Measurements from ENCODE around the gene MBLAC1. TPM values are rescaled to one million over a fixed set of nuclear protein-coding genes. Genes with fewer than 3 reads are reported as not detected.

Gene MBLAC1
- total and polyA plus RNA-seq, 9 of the 15 experiments (the other 6 are each of a cell fraction or from before 2014, with no cell fraction given) = 0.03 to 3.1 (median 0.52) TPM

DNA sequence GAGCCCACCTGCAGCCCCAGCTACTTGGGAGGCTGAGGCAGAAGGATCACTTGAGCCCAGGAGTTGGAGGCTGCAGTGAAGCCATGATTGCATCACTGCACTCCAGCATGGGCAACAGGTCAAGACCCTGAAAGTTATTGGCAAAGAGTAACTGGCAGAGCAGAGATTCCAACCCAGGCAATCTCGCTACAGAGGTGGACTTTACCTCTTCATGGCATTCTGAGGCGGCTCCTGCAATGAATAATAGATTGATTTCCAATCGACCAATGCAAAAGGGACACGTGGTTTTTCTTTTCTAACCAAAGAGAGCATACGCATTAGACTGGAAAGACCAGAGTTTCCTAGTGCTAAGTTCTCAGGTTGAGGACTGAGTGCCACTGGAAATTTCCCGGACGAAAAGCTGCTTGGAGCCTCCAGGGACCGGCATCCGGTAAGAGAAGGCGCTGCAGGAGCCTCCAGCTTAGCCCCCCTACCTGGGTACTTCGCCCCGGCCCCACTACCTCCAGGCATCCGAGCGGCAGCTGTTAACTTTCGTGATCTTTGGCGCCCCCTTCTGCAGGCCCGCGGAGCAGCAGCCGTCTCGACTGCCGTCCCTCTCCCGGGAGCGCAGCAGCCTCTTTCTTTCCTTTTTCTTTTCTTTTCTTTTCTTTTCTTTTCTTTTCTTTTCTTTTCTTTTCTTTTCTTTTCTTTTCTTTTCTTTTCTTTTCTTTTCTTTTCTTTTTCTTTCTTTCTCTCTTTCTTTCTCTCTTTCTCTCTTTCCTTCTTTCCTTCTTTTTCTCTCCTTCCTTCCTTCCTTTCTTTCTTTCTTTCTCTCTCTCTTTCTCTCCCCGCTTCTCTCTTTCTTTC lies 4.1 kb downstream of the MBLAC1 start (continued):
- TF ChIP-seq, protein P1, sequence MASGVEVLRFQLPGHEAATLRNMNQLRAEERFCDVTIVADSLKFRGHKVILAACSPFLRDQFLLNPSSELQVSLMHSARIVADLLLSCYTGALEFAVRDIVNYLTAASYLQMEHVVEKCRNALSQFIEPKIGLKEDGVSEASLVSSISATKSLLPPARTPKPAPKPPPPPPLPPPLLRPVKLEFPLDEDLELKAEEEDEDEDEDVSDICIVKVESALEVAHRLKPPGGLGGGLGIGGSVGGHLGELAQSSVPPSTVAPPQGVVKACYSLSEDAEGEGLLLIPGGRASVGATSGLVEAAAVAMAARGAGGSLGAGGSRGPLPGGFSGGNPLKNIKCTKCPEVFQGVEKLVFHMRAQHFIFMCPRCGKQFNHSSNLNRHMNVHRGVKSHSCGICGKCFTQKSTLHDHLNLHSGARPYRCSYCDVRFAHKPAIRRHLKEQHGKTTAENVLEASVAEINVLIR (CRISPR knock-in tag; IDR thresholded peaks at IDR 0.05) = no peak
- TF ChIP-seq HOXB6 (CRISPR knock-in tag; IDR thresholded peaks at IDR 0.05; ENCODE audit: borderline replicate concordance) (no peak), POLR3G (IDR thresholded peaks at IDR 0.05; ENCODE audit: extremely low read depth, insufficient read length, insufficient replicate concordance) (no peak), ZKSCAN3 (CRISPR knock-in tag; IDR thresholded peaks at IDR 0.05) (no peak), USF2 (CRISPR knock-in tag; IDR thresholded peaks at IDR 0.05) (peak; percentile 46; the same call in 1 of the 2 replicates), TAF1 (IDR thresholded peaks at IDR 0.05; ENCODE audit: control insufficient read depth, extremely low read depth, insufficient read depth, low read length, severe bottlenecking) (no peak), HMG20B (CRISPR knock-in tag; IDR thresholded peaks at IDR 0.05) (no peak), CXXC5 (CRISPR knock-in tag; IDR thresholded peaks at IDR 0.05) (0 out of 2 replicates have a peak, but pooled peaks have one; percentile 46), EHMT2 (IDR thresholded peaks at IDR 0.05) (0 out of 2 replicates have a peak, but pooled peaks have one; percentile 30), HSF4 (CRISPR knock-in tag; IDR thresholded peaks at IDR 0.05; ENCODE audit: borderline replicate concordance) (no peak), NEUROD1 (IDR thresholded peaks at IDR 0.05; ENCODE audit: borderline replicate concordance, low read depth, low read length, partially characterized antibody) (no peak), ZNF41 (CRISPR knock-in tag; conservative IDR thresholded peaks at IDR 0.05) (0 out of 2 replicates have a peak, but pooled peaks have one; percentile 35), RCOR1 (IDR thresholded peaks at IDR 0.05; ENCODE audit: borderline replicate concordance in 1 of 2, low read depth in 2 of 2, low read length in 2 of 2) (peak in 1 of 2 experiments; percentile 33; a peak in 1 of 4 replicates), YBX1 (IDR thresholded peaks at IDR 0.05) (no peak), SMAD2 (IDR thresholded peaks at IDR 0.05; ENCODE audit: low read depth, low read length) (no peak), PHB2 (IDR thresholded peaks at IDR 0.05; ENCODE audit: low read depth) (peak; percentile 84), CTCFL (IDR thresholded peaks at IDR 0.05; ENCODE audit: borderline replicate concordance, insufficient read depth, low read depth, low read length, poor library complexity, severe bottlenecking) (peak; percentile 82), KDM2B (CRISPR knock-in tag; IDR thresholded peaks at IDR 0.05) (no peak), ATF3 (IDR thresholded peaks at IDR 0.05) (peak; percentile 90), ATF3 (CRISPR knock-in tag; conservative IDR thresholded peaks at IDR 0.05) (peak; percentile 62; the same call in 1 of the 2 replicates), FOXJ3 (CRISPR knock-in tag; IDR thresholded peaks at IDR 0.05) (no peak), POLR2B (IDR thresholded peaks at IDR 0.05; ENCODE audit: low read depth, partially characterized antibody) (no peak), SAP30 (IDR thresholded peaks at IDR 0.05; ENCODE audit: borderline replicate concordance, insufficient read depth, low read depth, low read length, poor library complexity, severe bottlenecking) (no peak)
